GM11168 (cell line): ENCODE measurements around the gene CDK5RAP2.

Source experiments
- in situ Hi-C: fragments of 300-500 bp; cut with MboI; formaldehyde crosslinking; loops from one replicate; pipeline ENCODE4 v1.12.0; 2022; ENCODE audit warnings: low sequenced_read_pairs; ENCODE audit not compliant: unreplicated experiment

Gene CDK5RAP2

DNA sequence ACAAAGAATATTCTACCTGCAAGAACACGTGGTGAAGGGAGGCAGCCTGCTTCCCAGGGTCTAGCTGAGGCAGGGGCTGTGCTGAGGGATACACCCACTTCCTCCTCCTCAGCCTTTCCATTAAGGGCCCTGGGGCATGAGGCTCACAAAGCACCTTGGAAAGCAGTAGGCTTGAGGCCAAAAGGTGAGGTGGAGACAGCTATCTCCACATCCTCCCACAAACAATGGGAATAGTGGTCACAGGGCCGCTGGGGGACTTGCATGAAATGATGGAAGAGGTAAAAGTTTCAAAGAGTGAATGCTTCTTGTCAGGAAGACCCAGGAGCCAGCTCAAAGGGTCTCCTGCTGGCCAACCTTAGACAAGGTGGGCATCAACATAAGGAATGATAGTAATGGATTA is 207.9 kb downstream of the CDK5RAP2 start:
- in situ Hi-C loops: no loop called here

DNA sequence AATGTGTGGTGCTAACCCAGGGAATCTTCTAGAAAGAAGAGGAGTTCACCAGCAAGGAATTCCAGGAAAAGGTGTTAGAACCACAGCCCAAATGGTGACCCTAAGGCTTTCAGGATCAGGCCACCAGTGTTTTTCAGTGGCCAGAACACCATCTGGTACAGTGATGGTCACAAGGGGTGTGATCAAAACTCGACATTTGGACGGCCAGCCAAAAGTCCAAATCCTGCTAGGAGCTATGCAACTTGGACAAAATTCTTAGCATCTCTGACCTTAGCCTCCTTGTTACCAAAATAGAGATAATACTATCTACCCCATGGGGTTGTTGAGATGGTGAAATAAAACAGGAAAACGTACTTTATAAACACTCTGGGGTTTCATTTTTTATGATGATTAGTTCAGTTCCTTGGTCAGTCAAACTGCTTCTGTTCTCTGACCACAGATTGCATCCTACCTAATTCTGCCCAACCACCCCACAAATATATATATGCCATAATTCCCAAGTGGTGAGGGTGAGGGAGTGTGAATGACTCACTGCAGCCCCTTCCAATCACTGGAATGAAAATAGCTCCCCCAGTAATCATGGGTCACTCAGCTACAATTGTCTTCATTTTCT is 210.3 kb downstream of the CDK5RAP2 start:
- in situ Hi-C loops: no loop called here

DNA sequence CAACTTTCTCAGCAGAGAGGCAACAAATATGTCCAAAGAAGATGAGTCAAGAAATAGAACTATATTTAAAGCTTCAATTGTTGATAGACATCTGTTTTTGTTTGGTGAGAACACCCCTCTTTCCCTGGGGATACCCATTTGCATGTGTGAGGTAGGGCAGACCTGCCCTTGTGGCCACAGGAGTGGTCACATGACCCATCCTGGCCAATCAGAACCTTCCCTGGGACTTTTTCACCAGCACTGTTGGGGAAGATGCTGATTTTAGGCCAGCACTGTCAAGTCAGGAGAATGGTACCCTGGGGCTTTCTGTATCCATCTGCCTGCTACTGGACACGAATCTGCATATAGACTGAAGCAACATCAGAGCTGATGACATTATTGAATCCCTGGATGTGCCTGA is 211.2 kb downstream of the CDK5RAP2 start:
- in situ Hi-C loops: no loop called here

DNA sequence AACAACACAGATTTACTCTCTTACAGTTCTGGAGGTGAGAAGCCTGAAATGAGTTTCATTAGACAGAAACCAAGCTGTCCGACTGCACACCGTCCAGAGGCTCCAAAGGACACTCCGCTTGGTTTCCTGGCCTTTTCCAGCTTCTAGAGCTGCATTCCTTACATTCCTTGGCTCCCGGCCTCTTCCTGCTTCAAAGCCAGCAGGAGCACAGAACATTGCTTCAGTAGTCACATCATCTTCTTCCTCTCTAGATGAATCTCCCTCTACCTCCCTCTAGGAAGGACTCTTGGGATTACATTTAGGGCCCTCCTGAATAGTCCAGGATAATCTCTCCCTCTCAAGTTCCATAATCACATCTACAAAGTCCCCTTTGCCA is 213.3 kb downstream of the CDK5RAP2 start:
- in situ Hi-C loops: no loop called here

- in situ Hi-C loops: no loop called here
These were observed 214.6 kb downstream of the CDK5RAP2 start for GRCh38 chr9:120365386-120365785.

DNA sequence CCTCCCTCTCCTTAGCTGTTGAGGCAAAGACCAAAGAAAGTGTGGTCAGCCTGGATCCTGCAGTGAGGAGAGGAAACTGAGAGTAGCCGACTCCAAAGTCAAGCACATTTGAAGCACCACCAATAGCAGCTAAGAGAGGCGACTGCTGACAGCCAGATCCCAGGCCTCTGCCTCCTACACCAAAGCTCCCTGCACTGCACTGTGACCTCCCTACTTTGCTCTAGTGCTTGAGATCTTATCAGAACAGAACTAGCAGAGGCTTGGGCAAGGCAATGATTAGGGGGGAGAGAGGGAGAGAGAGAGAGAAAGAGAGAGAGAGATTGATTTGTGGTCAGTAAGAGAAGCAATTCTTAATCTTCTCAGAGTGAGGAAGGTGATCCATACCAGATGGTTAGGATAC is 216.3 kb downstream of the CDK5RAP2 start:
- in situ Hi-C loops: no loop called here

- in situ Hi-C loops: no loop called here
These were observed 217.5 kb downstream of the CDK5RAP2 start for GRCh38 chr9:120362446-120362845.

DNA sequence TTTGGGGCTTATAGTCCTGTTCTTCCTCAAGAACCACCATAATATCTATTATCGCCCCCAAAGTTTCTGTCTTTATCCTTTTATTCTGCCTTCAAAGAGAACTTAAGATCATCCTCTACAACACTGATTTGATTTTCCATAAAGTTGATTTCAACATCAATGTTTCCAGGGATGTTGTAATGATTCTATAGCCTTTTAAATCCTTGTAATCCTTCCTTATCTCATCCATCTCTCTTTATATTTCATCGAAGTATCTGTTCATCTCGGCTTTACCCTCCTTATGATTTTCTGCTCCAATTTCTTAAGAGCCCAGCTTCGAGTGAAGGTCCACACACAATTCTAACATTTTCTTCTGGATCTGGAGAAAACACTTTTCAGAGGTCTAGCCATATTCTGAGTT is 218.4 kb downstream of the CDK5RAP2 start:
- in situ Hi-C loops: no loop called here

DNA sequence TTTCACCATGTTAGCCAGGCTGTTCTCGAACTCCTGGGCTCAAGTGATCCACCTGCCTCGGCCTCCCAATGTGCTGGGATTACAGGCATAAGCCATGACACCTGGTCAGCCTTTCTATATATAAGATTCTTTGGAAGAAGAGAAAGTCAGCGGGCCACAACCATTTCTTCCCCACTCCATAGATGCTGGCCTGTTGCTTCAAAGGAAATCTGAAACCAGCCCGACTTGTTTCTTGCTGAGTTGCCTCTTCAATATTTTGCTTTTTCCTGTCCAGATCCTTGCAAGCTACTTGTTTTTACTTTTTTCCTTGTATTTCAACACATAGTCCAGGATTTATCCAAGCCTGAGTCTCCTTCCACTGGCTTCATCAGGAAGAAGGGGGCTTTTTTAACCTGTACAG is 219.5 kb downstream of the CDK5RAP2 start:
- in situ Hi-C loops: no loop called here

DNA sequence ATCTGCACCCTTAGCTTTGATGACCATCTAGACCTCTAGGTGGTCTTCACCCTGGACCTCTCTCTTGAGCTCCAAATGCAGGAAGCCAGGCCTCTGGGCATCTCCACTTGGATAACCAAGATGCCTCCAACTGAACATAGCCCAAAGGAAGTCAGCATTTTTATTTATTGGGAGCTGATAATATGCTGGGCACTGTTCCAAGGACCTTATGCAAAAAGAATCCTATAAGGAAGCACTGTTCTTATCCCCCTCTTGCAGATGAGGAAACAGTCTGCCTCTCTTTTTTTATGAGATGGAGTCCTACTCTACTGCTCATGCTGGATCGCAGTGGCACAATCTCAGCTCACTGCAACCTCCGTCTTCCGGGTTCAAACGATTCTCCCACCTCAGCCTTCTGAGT is 219.9 kb downstream of the CDK5RAP2 start:
- in situ Hi-C loops: no loop called here

DNA sequence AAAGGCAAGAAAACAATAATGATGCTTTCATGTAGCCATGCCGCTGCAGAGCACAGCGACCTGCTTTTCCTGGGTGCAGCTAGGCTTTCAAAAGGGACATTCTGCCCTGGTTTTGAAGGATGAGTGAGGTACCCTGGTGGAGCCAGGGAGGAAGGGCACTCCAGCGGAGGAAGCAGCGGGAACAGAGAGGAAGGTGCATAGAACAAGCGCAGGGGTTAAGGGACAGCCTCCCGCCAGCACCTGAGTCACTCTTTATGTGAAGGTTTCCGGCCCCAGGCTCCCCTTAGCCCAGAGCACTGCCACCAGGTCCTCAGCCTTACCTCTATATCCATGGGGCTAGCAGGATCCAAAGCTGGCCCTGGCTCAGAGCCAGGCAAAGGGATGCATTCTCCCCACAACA is 221.1 kb downstream of the CDK5RAP2 start:
- in situ Hi-C loops: no loop called here

DNA sequence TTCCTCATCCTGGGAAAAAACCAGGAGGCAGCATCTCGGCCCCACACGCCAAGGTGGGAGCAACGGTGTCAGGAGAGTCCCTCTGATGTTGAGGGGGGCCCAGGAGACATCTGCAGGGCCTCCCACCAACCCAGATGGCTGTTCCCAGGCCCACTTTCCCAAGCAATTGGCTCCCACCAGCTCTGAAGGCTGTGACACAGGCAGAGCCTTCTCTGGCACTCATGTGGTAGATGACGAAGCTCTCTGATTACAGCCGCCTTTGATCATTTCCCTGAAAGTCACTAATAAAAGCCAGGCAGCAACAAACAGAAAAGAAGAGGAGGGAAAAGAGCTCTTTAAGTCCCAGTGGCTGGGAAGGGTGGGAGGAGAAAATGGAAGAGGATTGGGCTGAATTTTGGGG is 226.5 kb downstream of the CDK5RAP2 start:
- in situ Hi-C loops: no loop called here

DNA sequence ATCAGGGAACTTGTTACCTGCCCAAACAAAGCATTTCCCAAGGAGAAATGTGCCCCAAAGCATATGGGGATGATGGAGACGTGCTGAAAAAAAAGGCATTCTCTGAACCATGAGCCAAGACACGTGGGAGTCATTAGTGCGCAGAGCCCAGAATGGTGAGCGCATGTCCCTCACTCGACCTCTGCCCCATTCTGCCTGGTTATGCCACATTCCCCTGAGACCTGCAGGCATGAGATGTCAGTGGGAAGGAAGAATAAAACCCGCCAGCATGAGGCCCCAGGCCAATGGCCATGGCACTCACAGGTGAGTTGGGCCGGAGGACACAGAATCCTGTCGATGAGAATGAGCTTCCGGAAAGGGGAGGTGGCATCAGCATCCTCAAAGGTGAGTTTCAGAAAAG is 228.9 kb downstream of the CDK5RAP2 start:
- in situ Hi-C loops: no loop called here

DNA sequence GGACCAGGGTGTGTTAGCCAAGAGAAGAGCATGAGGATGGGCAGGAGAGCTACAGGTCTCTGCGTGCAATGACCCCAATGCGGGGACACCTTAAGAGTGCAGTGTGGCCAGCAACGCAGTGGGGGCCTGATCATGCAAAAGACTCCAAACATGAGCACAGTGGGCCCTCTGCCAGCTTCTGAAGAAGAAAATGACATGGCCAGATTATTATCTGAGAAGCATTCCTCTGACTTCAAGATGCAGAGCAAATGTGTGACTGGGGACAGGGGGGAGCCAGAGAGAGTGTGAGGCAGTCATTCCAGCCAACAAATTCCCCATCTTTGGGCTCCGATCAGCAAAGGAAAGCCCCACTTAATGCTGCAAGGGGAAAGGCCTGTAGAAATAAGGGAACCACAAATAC is 229.4 kb downstream of the CDK5RAP2 start:
- in situ Hi-C loops: no loop called here

GRCh38 chr9:120348951-120349429 is 231.0 kb downstream of the CDK5RAP2 start:
- in situ Hi-C loops: no loop called here

DNA sequence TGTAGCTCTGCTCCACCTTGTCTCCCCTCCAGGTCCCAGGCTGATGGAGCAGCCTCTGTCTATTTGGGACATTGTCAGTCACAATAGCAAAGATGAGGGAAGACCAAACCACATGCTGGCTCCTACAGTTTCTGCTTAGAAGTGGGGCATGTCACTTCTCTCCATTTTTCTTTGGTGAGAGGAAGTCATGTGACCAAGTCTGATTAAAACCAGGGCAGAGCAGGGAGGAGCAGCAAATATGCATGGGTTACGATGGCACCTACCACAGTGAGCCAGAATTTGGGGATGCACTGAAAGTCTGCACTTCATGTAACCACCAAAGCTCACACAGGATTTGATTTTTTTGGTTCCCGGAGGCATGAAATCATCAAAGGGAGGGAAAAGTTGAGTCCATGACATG is 234.6 kb downstream of the CDK5RAP2 start:
- in situ Hi-C loops: no loop called here

DNA sequence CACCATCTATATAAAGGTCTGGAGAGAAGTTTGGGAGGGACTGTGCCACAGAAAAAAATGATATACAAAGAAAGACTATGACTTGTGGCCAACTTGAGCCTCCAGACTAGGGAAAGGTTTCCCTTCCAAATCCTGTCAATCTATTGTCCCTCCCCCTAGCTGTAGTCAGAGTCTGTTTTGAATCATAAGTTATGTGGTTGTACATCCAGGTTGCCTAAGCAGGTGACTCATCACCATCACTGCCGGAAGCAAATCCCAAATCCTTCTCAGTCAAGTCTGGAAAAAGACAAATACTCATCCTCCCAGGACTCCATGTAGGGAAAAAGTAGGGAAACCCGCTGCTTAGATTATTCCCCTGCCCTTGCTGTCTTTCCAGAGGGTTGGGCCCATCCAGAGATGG is 235.7 kb downstream of the CDK5RAP2 start:
- in situ Hi-C loops: no loop called here

GRCh38 chr9:120343416-120343815 is 236.6 kb downstream of the CDK5RAP2 start:
- in situ Hi-C loops: no loop called here
